ENCODE measurements around the gene WWOX.

GRCh38 chr16:78333808-78334207 is 234.4 kb downstream of the WWOX start:
- TF ChIP-seq EZH2 (IDR thresholded peaks at IDR 0.05; ENCODE audit: borderline replicate concordance, low read depth, low read length, severe bottlenecking) = no peak
- TF ChIP-seq CTCF (IDR thresholded peaks at IDR 0.05; ENCODE audit: borderline replicate concordance, extremely low read depth, low read length, poor library complexity, severe bottlenecking) = no peak
